ENCODE data around the gene TULP3. TPM values are rescaled to one million over a fixed set of nuclear protein-coding genes. Genes with fewer than 3 reads are reported as not detected.

The TULP3 gene
- total RNA-seq, 2 donors from 2014 or later: 6.9 to 7.8 TPM

DNA sequence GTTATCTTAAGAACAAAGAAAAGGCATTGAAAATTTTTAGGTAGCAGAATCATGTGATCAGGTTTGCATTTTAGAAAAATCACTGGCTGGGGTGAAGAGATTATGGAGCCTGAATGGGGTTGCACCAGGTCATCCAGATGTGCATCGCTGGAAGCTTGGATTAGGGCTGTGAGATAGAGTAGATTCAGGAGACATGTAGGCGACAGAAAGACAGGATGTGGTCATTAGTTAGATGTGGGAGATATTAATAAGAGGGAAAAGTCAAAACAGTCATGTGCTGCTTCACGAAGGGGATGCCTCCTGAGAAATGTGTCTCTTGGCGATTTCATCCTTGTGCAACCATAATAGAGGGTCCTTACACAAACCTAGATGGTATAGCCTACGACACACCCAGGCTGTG is 93.6 kb downstream of the TULP3 start:
- intact Hi-C loops (cut with DNase I): no loop called here
- no peaks in the 10 kb centered on the region for H3K36me3 ChIP-seq (replicated peaks in 1 of 2; ENCODE audit: insufficient read depth in 1 of 2, low read depth in 2 of 2)

DNA sequence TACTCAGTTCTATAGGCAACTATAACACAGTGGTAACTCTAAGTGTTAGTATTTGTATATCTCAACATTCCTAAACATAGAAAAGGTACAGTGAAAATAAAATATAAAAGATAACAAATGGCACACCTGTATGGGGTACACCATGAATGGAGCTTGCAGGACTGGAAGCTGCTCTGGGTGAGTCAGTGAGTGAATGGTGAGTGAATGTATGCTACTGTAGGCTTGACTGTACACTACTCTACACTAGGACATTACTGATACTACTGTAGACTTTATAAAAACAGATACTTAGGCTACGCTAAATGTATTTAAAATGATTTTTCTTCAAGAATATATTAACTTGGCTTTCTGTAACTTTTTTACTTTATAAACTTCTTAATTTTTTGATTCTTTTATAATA is 94.0 kb downstream of the TULP3 start:
- TF ChIP-seq POLR2A (IDR thresholded peaks at IDR 0.05) (no peak), CTCF (IDR thresholded peaks at IDR 0.05) (no peak)
- no peaks in the 10 kb centered on the region for H3K36me3 ChIP-seq (replicated peaks in 1 of 2; ENCODE audit: insufficient read depth in 1 of 2, low read depth in 2 of 2)
- DNase-seq: no peak
- ATAC-seq: no peak
- H3K27me3 ChIP-seq: no peaks in the 10 kb centered on the region
- H3K4me3 ChIP-seq: no peak overlapping the region
- intact Hi-C loops (cut with DNase I): no loop called here
- no peaks in the 10 kb centered on the region for H3K9me3 ChIP-seq
- no peak overlapping the region for H3K27ac ChIP-seq
- WGBS, 2 donors: 96 to 97% methylated on average over 1 of the region's 1 CpG
- H3K4me1 ChIP-seq: peaks cover 26% of the 10 kb centered on the region

More for the DNA sequence above, 93.6 kb downstream of the TULP3 start:
- ATAC-seq (no peak), DNase-seq (no peak)
- 86 to 89% methylated on average over 5 of the region's 5 CpGs for WGBS, 2 donors
- Histone ChIP-seq H3K4me3 (no peak overlapping the region), H3K4me1 (peaks cover 26% of the 10 kb centered on the region), H3K27ac (peak overlapping the region in 1 of 4 donors; percentile 70), H3K27me3 (no peaks in the 10 kb centered on the region), H3K9me3 (no peaks in the 10 kb centered on the region)
- TF ChIP-seq CTCF (IDR thresholded peaks at IDR 0.05) (no peak), POLR2A (IDR thresholded peaks at IDR 0.05) (no peak)

DNA sequence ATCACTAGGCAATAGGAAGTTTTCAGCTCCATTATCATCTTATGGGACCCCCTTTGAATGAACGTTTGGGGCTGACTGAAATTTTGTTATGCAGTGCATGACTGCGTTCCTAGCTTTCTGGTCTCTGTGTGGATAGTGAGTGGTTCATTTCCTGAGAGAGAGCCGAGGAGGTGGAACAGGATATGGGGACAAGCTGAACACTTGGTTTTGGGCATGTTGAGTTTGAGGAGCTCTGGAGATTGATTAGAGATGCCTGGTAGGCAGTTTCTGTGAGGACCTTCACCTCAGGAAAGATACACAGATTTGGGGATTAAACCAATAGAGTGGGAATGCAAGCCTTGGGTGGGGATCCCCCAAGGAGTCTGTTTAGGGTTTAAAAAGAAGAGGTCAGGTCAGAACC is 96.2 kb downstream of the TULP3 start:
- TF ChIP-seq CTCF (IDR thresholded peaks at IDR 0.05): no peak
- TF ChIP-seq POLR2A (IDR thresholded peaks at IDR 0.05): no peak
- Histone ChIP-seq H3K27me3 (no peaks in the 10 kb centered on the region), H3K36me3 (replicated peaks in 1 of 2; ENCODE audit: insufficient read depth in 1 of 2, low read depth in 2 of 2) (no peaks in the 10 kb centered on the region), H3K4me3 (no peak overlapping the region), H3K27ac (no peak overlapping the region), H3K9me3 (no peaks in the 10 kb centered on the region), H3K4me1 (peaks cover 21% of the 10 kb centered on the region)
- 70 to 78% methylated on average over 3 of the region's 3 CpGs for WGBS, 2 donors
- ATAC-seq: no peak
- no peak for DNase-seq
- intact Hi-C loops (cut with DNase I): no loop called here

GRCh38 chr12:2988494-2988893 is 97.8 kb downstream of the TULP3 start:
- Histone ChIP-seq H3K27me3 (no peaks in the 10 kb centered on the region), H3K9me3 (no peaks in the 10 kb centered on the region), H3K4me1 (peaks cover 10% of the 10 kb centered on the region), H3K36me3 (replicated peaks in 1 of 2; ENCODE audit: insufficient read depth in 1 of 2, low read depth in 2 of 2) (no peaks in the 10 kb centered on the region), H3K4me3 (no peak overlapping the region), H3K27ac (no peak overlapping the region)
- WGBS, 2 donors: 88 to 96% methylated on average over 5 of the region's 5 CpGs
- TF ChIP-seq CTCF (IDR thresholded peaks at IDR 0.05) (no peak), POLR2A (IDR thresholded peaks at IDR 0.05) (no peak)
- intact Hi-C loops (cut with DNase I): no loop called here
- no peak for DNase-seq
- no peak for ATAC-seq

Small RNA genes lying within 50 kb of the gene (small RNA-seq; reads per million reads assigned to genes)
- not detected for gene RNU6-1315P

Other genes starting within 250 kb of the TULP3 start
- 10 to 100 TPM; 29.0 to 29.8 TPM for gene FKBP4, start 95.9 kb upstream of the TULP3 start, total RNA-seq
- 10 to 100 TPM; 32.4 to 65.9 TPM for gene ITFG2, start 78.2 kb upstream of the TULP3 start, total RNA-seq
- gene NRIP2, start 55.9 kb upstream of the TULP3 start, total RNA-seq: under 1 TPM; 0.26 to 0.33 TPM
- not detected for gene TEX52, start 33.9 kb upstream of the TULP3 start, total RNA-seq
- under 1 TPM in 1 of 2 donors, not detected in 1; 0.52 TPM for gene FOXM1, start 13.7 kb upstream of the TULP3 start, total RNA-seq
- gene RHNO1, start 13.7 kb upstream of the TULP3 start, total RNA-seq: 10 to 100 TPM in 1 of 2 donors, 1 to 10 TPM in 1; 6.0 to 10.9 TPM
- gene TEAD4, start 68.5 kb downstream of the TULP3 start, total RNA-seq: 10 to 100 TPM; 25.1 to 28.5 TPM
- 10 to 100 TPM; 14.0 to 18.5 TPM for gene TSPAN9, start 186.5 kb downstream of the TULP3 start, total RNA-seq